ENCODE results near the gene DPP10. TPM values are rescaled to one million over a fixed set of nuclear protein-coding genes. Genes with fewer than 3 reads are reported as not detected.

DPP10 gene
- total RNA-seq, 1 experiment from 2014 or later: not detected

DNA sequence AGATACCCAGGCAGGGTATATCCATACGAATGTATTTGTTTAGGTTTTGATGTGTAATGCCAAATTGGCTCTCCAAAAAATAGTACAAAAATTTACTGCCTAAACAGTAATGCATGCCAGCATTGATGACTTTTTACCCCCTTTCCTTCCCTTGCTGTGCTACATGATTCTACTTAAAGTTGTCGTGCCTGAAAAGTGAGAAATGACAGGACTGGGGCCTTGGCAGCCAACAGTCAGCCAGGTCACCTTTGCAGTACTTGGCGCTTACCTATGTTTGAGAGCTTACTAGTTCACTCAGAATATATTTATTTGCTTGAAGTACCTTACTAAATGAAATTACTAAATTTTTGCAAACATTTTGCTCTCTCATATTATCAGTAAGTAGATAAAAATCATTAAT, 1329.1 kb downstream of the DPP10 start:
- no peak for DNase-seq (ENCODE audit: low read depth, low spot score)
- ATAC-seq: no peak
- H3K4me3 ChIP-seq (ENCODE audit: low read depth in 2 of 2, low read length in 2 of 2): no peak overlapping the region
- no peaks in the 10 kb centered on the region for H3K27me3 ChIP-seq (ENCODE audit: control insufficient read depth, insufficient read depth, low read length)
- CTCF ChIA-PET: no interaction called here
- POLR2A ChIA-PET: no interaction called here
- TF ChIP-seq, protein P1, sequence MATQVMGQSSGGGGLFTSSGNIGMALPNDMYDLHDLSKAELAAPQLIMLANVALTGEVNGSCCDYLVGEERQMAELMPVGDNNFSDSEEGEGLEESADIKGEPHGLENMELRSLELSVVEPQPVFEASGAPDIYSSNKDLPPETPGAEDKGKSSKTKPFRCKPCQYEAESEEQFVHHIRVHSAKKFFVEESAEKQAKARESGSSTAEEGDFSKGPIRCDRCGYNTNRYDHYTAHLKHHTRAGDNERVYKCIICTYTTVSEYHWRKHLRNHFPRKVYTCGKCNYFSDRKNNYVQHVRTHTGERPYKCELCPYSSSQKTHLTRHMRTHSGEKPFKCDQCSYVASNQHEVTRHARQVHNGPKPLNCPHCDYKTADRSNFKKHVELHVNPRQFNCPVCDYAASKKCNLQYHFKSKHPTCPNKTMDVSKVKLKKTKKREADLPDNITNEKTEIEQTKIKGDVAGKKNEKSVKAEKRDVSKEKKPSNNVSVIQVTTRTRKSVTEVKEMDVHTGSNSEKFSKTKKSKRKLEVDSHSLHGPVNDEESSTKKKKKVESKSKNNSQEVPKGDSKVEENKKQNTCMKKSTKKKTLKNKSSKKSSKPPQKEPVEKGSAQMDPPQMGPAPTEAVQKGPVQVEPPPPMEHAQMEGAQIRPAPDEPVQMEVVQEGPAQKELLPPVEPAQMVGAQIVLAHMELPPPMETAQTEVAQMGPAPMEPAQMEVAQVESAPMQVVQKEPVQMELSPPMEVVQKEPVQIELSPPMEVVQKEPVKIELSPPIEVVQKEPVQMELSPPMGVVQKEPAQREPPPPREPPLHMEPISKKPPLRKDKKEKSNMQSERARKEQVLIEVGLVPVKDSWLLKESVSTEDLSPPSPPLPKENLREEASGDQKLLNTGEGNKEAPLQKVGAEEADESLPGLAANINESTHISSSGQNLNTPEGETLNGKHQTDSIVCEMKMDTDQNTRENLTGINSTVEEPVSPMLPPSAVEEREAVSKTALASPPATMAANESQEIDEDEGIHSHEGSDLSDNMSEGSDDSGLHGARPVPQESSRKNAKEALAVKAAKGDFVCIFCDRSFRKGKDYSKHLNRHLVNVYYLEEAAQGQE (IDR thresholded peaks at IDR 0.05; ENCODE audit: insufficient read depth in 1 of 2, low read depth in 2 of 2, low read length in 1 of 2): no peak
- TF ChIP-seq SIN3A (IDR thresholded peaks at IDR 0.05; ENCODE audit: borderline replicate concordance, insufficient read depth, low read depth, low read length): no peak
- TF ChIP-seq, protein P2, sequence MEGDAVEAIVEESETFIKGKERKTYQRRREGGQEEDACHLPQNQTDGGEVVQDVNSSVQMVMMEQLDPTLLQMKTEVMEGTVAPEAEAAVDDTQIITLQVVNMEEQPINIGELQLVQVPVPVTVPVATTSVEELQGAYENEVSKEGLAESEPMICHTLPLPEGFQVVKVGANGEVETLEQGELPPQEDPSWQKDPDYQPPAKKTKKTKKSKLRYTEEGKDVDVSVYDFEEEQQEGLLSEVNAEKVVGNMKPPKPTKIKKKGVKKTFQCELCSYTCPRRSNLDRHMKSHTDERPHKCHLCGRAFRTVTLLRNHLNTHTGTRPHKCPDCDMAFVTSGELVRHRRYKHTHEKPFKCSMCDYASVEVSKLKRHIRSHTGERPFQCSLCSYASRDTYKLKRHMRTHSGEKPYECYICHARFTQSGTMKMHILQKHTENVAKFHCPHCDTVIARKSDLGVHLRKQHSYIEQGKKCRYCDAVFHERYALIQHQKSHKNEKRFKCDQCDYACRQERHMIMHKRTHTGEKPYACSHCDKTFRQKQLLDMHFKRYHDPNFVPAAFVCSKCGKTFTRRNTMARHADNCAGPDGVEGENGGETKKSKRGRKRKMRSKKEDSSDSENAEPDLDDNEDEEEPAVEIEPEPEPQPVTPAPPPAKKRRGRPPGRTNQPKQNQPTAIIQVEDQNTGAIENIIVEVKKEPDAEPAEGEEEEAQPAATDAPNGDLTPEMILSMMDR (IDR thresholded peaks at IDR 0.05): no peak
- no peak for TF ChIP-seq POLR2AphosphoS5 (IDR thresholded peaks at IDR 0.05; ENCODE audit: low read depth, low read length)
- no peak for TF ChIP-seq TCF7L2 (IDR thresholded peaks at IDR 0.05; ENCODE audit: low read depth, low read length)
- no TSS peak for BruUV-seq (replicated peaks)
- no peaks in the 10 kb centered on the region for H3K9me3 ChIP-seq (ENCODE audit: control insufficient read depth, insufficient read depth, low read depth, low read length)
- intact Hi-C loops (cut with micrococcal nuclease; ENCODE audit: unreplicated experiment): no loop called here
- no peaks in the 10 kb centered on the region for H3K4me1 ChIP-seq (ENCODE audit: control insufficient read depth, insufficient read depth, low read length)
- in situ Hi-C loops (cut with HindIII; ENCODE audit: low pct_unique_long_range_greater_than_20kb, low sequenced_read_pairs): no loop called here
- no peak overlapping the region for H3K27ac ChIP-seq (ENCODE audit: low read length)
- H3K36me3 ChIP-seq (ENCODE audit: control insufficient read depth, insufficient read depth, low read length): no peaks in the 10 kb centered on the region

DNA sequence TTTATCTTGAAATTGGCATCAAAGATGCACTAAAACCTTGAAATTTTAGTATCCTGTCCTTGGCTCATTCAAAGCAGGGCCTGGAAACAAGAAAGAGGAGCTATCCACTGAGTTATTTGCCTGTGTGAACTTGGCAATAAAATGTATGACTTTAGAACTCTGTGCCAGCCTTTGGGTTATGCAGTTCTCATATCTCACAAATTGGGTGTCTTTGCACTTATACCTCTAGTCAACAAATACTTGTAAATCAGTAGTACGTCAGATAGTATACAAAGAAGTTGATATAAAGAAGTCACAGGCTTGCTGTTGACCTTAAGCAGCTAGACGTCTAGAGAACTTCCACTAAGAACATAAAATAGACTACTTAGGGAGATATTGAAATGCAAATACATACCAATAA, 1331.9 kb downstream of the DPP10 start:
- ATAC-seq (no peak), DNase-seq (ENCODE audit: low read depth, low spot score) (no peak)
- CTCF ChIA-PET: no interaction called here
- intact Hi-C loops (cut with micrococcal nuclease; ENCODE audit: unreplicated experiment): no loop called here
- TF ChIP-seq POLR2AphosphoS5 (IDR thresholded peaks at IDR 0.05; ENCODE audit: low read depth, low read length): no peak
- TF ChIP-seq SIN3A (IDR thresholded peaks at IDR 0.05; ENCODE audit: borderline replicate concordance, insufficient read depth, low read depth, low read length): no peak
- TF ChIP-seq, protein P1 (IDR thresholded peaks at IDR 0.05; ENCODE audit: insufficient read depth in 1 of 2, low read depth in 2 of 2, low read length in 1 of 2): no peak
- TF ChIP-seq, protein P2 (IDR thresholded peaks at IDR 0.05): no peak
- no peak for TF ChIP-seq TCF7L2 (IDR thresholded peaks at IDR 0.05; ENCODE audit: low read depth, low read length)
- Histone ChIP-seq H3K27me3 (ENCODE audit: control insufficient read depth, insufficient read depth, low read length) (no peaks in the 10 kb centered on the region), H3K36me3 (ENCODE audit: control insufficient read depth, insufficient read depth, low read length) (no peaks in the 10 kb centered on the region), H3K27ac (ENCODE audit: low read length) (no peak overlapping the region), H3K4me3 (ENCODE audit: low read depth in 2 of 2, low read length in 2 of 2) (no peak overlapping the region), H3K9me3 (ENCODE audit: control insufficient read depth, insufficient read depth, low read depth, low read length) (no peaks in the 10 kb centered on the region), H3K4me1 (ENCODE audit: control insufficient read depth, insufficient read depth, low read length) (no peaks in the 10 kb centered on the region)
- POLR2A ChIA-PET: no interaction called here
- no TSS peak for BruUV-seq (replicated peaks)
- in situ Hi-C loops (cut with HindIII; ENCODE audit: low pct_unique_long_range_greater_than_20kb, low sequenced_read_pairs): no loop called here
